H1 (cell line): Measurements from ENCODE around the gene UTRN. TPM values are rescaled to one million over a fixed set of nuclear protein-coding genes. Genes with fewer than 3 reads are reported as not detected.

Experiments
- CTCF ChIA-PET: fragments of 300-600 bp; sonication (Branson Sonifier 250); formaldehyde crosslinking; loops from one replicate; lab custom pipeline; 2021; ENCODE audit not compliant: partially characterized antibody; lab: Charles Lee
- POLR2A ChIA-PET: fragments of 300-600 bp; sonication (Branson Sonifier 250); formaldehyde crosslinking; loops from one replicate; lab custom pipeline; 2021; ENCODE audit warnings: inconsistent platforms; ENCODE audit not compliant: partially characterized antibody; lab: Charles Lee
- DNase-seq, 2 experiments: peaks; one replicate each; pipeline versions ENCODE4 v3.0.0 to v3.0.0-alpha.2; 2010 to 2022; ENCODE audit warnings: low spot score in 2 of 2, low read depth in 1 of 2, mixed read lengths in 1 of 2
- FAIRE-seq: peaks from 2 replicates; lab custom pipeline; 2011; peaks lifted over from hg19 to GRCh38; lab: Jason Lieb, UNC
- H2AFZ ChIP-seq: 2 replicates; pipeline ENCODE4 v1.8.1; 2012; ENCODE audit warnings: low read length, inconsistent platforms
- H2AK5ac ChIP-seq: 2 replicates; pipeline ENCODE4 v1.6.1; 2013; ENCODE audit warnings: low read depth, low read length
- H2BK120ac ChIP-seq: replicated peaks from 2 replicates; pipeline ENCODE3; 2013; ENCODE audit warnings: low read depth, low read length, inconsistent platforms
- H2BK12ac ChIP-seq: 2 replicates; pipeline ENCODE4 v1.6.1; 2013; ENCODE audit warnings: low read depth, low read length
- H2BK15ac ChIP-seq: 2 replicates; pipeline ENCODE4 v1.6.1; 2013; ENCODE audit warnings: low read length
- H2BK20ac ChIP-seq: 2 replicates; pipeline ENCODE4 v1.6.1; 2013; ENCODE audit warnings: low read length
- H2BK5ac ChIP-seq: 2 replicates; pipeline ENCODE4 v1.6.1; 2013; ENCODE audit warnings: low read depth, low read length
- H3K14ac ChIP-seq: 2 replicates; pipeline ENCODE4 v1.6.1; 2013; ENCODE audit warnings: inconsistent platforms; ENCODE audit not compliant: insufficient read length
- H3K18ac ChIP-seq: 2 replicates; pipeline ENCODE4 v1.6.1; 2013; ENCODE audit warnings: low read length; ENCODE audit errors: extremely low read depth
- H3K23ac ChIP-seq: 2 replicates; pipeline ENCODE4 v1.6.1; 2013; ENCODE audit warnings: inconsistent platforms; ENCODE audit not compliant: insufficient read length
- H3K23me2 ChIP-seq: 2 replicates; pipeline ENCODE4 v1.6.1; 2013; ENCODE audit warnings: low read depth, low read length
- H3K27ac ChIP-seq: 2 replicates; pipeline ENCODE4 v1.6.1; 2011; ENCODE audit warnings: low read depth, low read length, inconsistent platforms
- H3K27me3 ChIP-seq, 4 experiments: replicated peaks in 1 of 4; 1 replicate in 1 of 4; 2 replicates in 3 of 4; pipeline versions ENCODE4 v1.6.1 to v1.8.1; 2011 to 2013; ENCODE audit warnings: low read length in 3 of 4, mild to moderate bottlenecking in 3 of 4, inconsistent platforms in 2 of 4, mixed read lengths in 2 of 4, moderate library complexity in 1 of 4; ENCODE audit not compliant: control insufficient read depth in 3 of 4, insufficient read depth in 3 of 4; ENCODE audit errors: extremely low read depth in 1 of 4
- H3K36me3 ChIP-seq, 4 experiments: 2 replicates each; pipeline versions ENCODE4 v1.6.1 to v1.8.1; 2011 to 2013; ENCODE audit warnings: mild to moderate bottlenecking in 4 of 4, low read length in 3 of 4, moderate library complexity in 2 of 4, control low read depth in 1 of 4, inconsistent platforms in 1 of 4; ENCODE audit not compliant: insufficient read depth in 4 of 4, control insufficient read depth in 2 of 4
- H3K4ac ChIP-seq: replicated peaks from 2 replicates; pipeline ENCODE3; 2013; ENCODE audit warnings: low read length, low read depth, mixed read lengths, inconsistent platforms; ENCODE audit not compliant: insufficient read length
- H3K4me1 ChIP-seq, 4 experiments: replicated peaks in 1 of 4; 1 replicate in 1 of 4; 2 replicates in 3 of 4; pipeline versions ENCODE4 v1.6.1 to v1.8.1; 2011 to 2013; ENCODE audit warnings: low read length in 3 of 4, inconsistent platforms in 2 of 4, mixed read lengths in 1 of 4; ENCODE audit not compliant: insufficient read depth in 4 of 4, control insufficient read depth in 3 of 4
- H3K4me2 ChIP-seq, 2 experiments: 2 replicates each; pipeline versions ENCODE4 v1.6.1 to v1.8.1; 2011 to 2013; ENCODE audit warnings: low read depth in 2 of 2, low read length in 2 of 2, control low read depth in 1 of 2, inconsistent platforms in 1 of 2, mild to moderate bottlenecking in 1 of 2; ENCODE audit not compliant: insufficient read depth in 1 of 2
- H3K4me3 ChIP-seq, 4 experiments: fragments of 200-600, 300-600 bp in 1 of 4; sonication (generic), shearing (Covaris generic), sonication (Bioruptor Twin) in 1 of 4; 2 replicates each; pipeline versions ENCODE4 v1.5.1 to v1.8.1; 2011 to 2016; ENCODE audit warnings: low read length in 4 of 4, low read depth in 3 of 4, control low read depth in 2 of 4, inconsistent platforms in 2 of 4, mild to moderate bottlenecking in 2 of 4, mixed read lengths in 1 of 4, moderate library complexity in 1 of 4; ENCODE audit not compliant: insufficient read depth in 2 of 4; ENCODE audit errors: extremely low read depth in 1 of 4
- H3K56ac ChIP-seq: replicated peaks from 2 replicates; pipeline ENCODE3; 2013; ENCODE audit warnings: low read depth, mild to moderate bottlenecking, mixed read lengths, low read length, inconsistent platforms; ENCODE audit not compliant: insufficient read length
- H3K79me1 ChIP-seq: 2 replicates; pipeline ENCODE4 v1.6.1; 2013; ENCODE audit warnings: low read depth, low read length, control low read depth
- H3K79me2 ChIP-seq, 2 experiments: 2 replicates each; pipeline versions ENCODE4 v1.6.1 to v1.8.1; 2012 to 2013; ENCODE audit warnings: low read length in 2 of 2, mild to moderate bottlenecking in 2 of 2, inconsistent platforms in 1 of 2; ENCODE audit not compliant: insufficient read depth in 2 of 2, control insufficient read depth in 1 of 2
- H3K9ac ChIP-seq, 4 experiments: replicated peaks in 1 of 4; 1 replicate in 1 of 4; 2 replicates in 3 of 4; pipeline versions ENCODE4 v1.6.1 to v1.8.1; 2011 to 2013; ENCODE audit warnings: low read depth in 3 of 4, low read length in 3 of 4, control low read depth in 2 of 4, mild to moderate bottlenecking in 2 of 4, moderate library complexity in 2 of 4, inconsistent platforms in 1 of 4; ENCODE audit errors: extremely low read depth in 1 of 4
- H3K9me3 ChIP-seq, 2 experiments: 2 replicates each; pipeline versions ENCODE4 v1.6.1 to v1.8.1; 2012 to 2013; ENCODE audit warnings: mild to moderate bottlenecking in 2 of 2, moderate library complexity in 2 of 2, control low read depth in 1 of 2, inconsistent platforms in 1 of 2, low read depth in 1 of 2, low read length in 1 of 2, mixed read lengths in 1 of 2; ENCODE audit not compliant: insufficient read depth in 2 of 2
- H4K20me1 ChIP-seq, 2 experiments: replicated peaks in 1 of 2; 2 replicates each; pipeline versions ENCODE3 to v1.8.1; 2011 to 2013; ENCODE audit warnings: inconsistent platforms in 2 of 2, low read length in 2 of 2, mild to moderate bottlenecking in 1 of 2; ENCODE audit not compliant: insufficient read depth in 2 of 2, control insufficient read depth in 1 of 2
- H4K5ac ChIP-seq: 2 replicates; pipeline ENCODE4 v1.6.1; 2013; ENCODE audit warnings: low read length, low read depth, mixed read lengths, inconsistent platforms; ENCODE audit not compliant: insufficient read length
- H4K8ac ChIP-seq: 2 replicates; pipeline ENCODE4 v1.8.0; 2013; ENCODE audit warnings: mild to moderate bottlenecking, moderate library complexity, low read length, inconsistent platforms; ENCODE audit not compliant: insufficient read depth; ENCODE audit errors: extremely low read depth
- H4K91ac ChIP-seq: replicated peaks from 2 replicates; pipeline ENCODE3; 2013; ENCODE audit warnings: low read length, mixed read lengths, inconsistent platforms; ENCODE audit not compliant: insufficient read length
- CHD1 ChIP-seq: IDR thresholded peaks from 2 replicates; pipeline ENCODE4 v1.6.1; 2012; ENCODE audit warnings: low read depth, low read length, improper control_type of control experiment
- CHD2 ChIP-seq: IDR thresholded peaks from 2 replicates; pipeline ENCODE4 v1.6.1; 2012; ENCODE audit warnings: low read length, improper control_type of control experiment
- EGR1 ChIP-seq: IDR thresholded peaks from 2 replicates; pipeline ENCODE4 v1.6.1; 2011; ENCODE audit warnings: low read depth, low read length, borderline replicate concordance
- KDM4A ChIP-seq: IDR thresholded peaks from one replicate; pipeline ENCODE4 v1.7.1; 2012; ENCODE audit warnings: low read depth, mild to moderate bottlenecking, moderate library complexity, low read length, inconsistent platforms; ENCODE audit not compliant: severe bottlenecking
- PHF8 ChIP-seq: fragments of 200-600 bp; sonication (generic); conservative IDR thresholded peaks from 2 replicates; pipeline ENCODE4 v1.7.1; 2012; ENCODE audit warnings: low read depth, mild to moderate bottlenecking, inconsistent platforms, low read length, moderate library complexity
- RBBP5 ChIP-seq: IDR thresholded peaks from 2 replicates; pipeline ENCODE4 v1.7.1; 2012; ENCODE audit warnings: low read depth, mild to moderate bottlenecking, inconsistent platforms, low read length, moderate library complexity, borderline replicate concordance
- RNF2 ChIP-seq: fragments of 200-900, 300-1000 bp; sonication (generic); IDR thresholded peaks from 2 replicates; pipeline ENCODE4 v1.7.1; 2016; ENCODE audit warnings: borderline replicate concordance, low read depth, mild to moderate bottlenecking, antibody characterized with exemption, low read length; ENCODE audit not compliant: poor library complexity, severe bottlenecking; ENCODE audit errors: missing control alignments
- SIN3A ChIP-seq, 2 experiments: IDR thresholded peaks in 1 of 2; conservative IDR thresholded peaks in 1 of 2; 2 replicates each; pipeline ENCODE4 v1.6.1; 2011 to 2012; ENCODE audit warnings: low read length in 2 of 2, improper control_type of control experiment in 1 of 2, low read depth in 1 of 2, mild to moderate bottlenecking in 1 of 2
- WGBS, 2 experiments: shearing (Covaris generic) in 1 of 2; methylation state at CpG; one replicate each; pipeline versions ENCODE4 v1.1.6 to v1.1.7; 2013 to 2015; ENCODE audit warnings: low lambda C conversion rate in 2 of 2, mixed read lengths in 2 of 2, inconsistent platforms in 1 of 2, low coverage in 1 of 2, missing lambda C conversion rate in 1 of 2; ENCODE audit not compliant: insufficient replicate concordance in 2 of 2, insufficient coverage in 1 of 2, insufficient read length in 1 of 2; ENCODE audit errors: extremely low coverage in 1 of 2, missing lambda C conversion rate in 1 of 2; 5-methylcytosine and 5-hydroxymethylcytosine counted together
- polyA plus RNA-seq, 7 experiments: library from polyadenylated mRNA; depleted of rRNA in 3 of 7; stranded (reverse) in 5 of 7; unstranded in 2 of 7; fragments of >200 nt in 5 of 7; fragments of 200-250 nt in 2 of 7; gene quantifications; 1 replicate in 5 of 7; 2 replicates in 1 of 7; 4 replicates in 1 of 7; pipeline versions ENCODE4 v1.2.1 to v1.2.3, GENCODE V29; 2011 to 2013; ENCODE audit warnings: missing spikeins in 2 of 7, mixed read lengths in 2 of 7
- total RNA-seq: library from RNA; stranded (reverse); fragmentation: NEBNext Ultra II Directional; extraction: Animal tissue kit (Norgen Biotek cat#: 25700); gene quantifications from 2 replicates; pipeline ENCODE4 v1.2.1, GENCODE V29; 2021

UTRN gene
- total and polyA plus RNA-seq, 2 of the 8 experiments (the other 6 are each of a cell fraction or from before 2014, with no cell fraction given) = 25.0 to 112 TPM

DNA sequence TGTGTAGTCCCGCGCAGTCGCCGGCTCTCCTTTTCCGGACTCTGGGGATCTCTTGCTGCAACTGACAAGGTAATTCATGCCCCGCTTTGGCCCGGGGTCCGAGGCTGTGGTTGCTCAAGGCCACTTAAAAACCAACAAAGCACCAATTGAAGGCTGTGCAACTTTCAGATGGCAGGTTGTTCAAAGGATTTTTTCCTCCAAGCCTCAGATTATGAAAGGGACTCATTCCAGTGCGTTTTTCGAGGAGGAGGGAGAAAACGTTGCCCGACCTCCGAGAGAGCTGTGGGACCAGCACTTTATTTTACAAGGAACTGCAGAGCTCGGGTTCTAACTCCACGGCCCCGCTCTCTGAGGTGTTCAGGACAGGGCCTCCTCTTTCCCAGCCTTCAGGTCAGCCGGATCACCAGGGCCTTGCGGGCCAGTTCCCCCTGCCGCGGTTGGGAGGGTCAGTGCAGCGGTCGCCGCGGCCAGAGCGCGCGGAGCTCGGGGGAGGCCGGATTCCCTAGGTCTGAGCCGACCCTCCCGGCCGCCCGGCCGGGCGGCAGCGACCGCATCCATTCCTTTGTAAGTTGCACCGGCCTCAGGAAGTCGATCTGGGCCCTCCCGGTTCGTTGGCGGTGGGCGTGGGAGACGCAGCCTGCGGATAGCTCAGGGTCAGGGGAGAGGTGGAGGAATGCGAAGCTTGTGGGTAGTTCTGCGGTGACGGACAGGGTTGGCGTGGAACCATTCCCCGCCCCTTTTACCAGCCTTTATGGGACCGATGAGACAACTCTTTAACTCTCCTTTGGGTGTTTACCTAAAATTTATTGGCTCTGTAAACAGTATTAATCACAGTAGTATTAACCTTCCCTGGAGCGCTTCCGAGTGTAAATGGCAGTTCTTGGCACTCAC, 1.6 kb downstream of the UTRN start:
- WGBS, 2 experiments = 1% methylated on average over 47 of the region's 53 CpGs; no CpG with 5 or more reads in 1 of the 2 experiments
- H2AK5ac ChIP-seq = no peak overlapping the region
- no peak overlapping the region for H4K5ac ChIP-seq
- H3K23me2 ChIP-seq = peaks cover 15% of the 10 kb centered on the region
- no peak overlapping the region for H3K27ac ChIP-seq
- H3K9me3 ChIP-seq = no peaks in the 10 kb centered on the region
- no peak overlapping the region for H3K4ac ChIP-seq
- H3K18ac ChIP-seq = no peak overlapping the region; the same call in 1 of the 2 replicates
- H3K36me3 ChIP-seq = peaks cover 0 to 3% (median 0%) of the 10 kb centered on the region in 4 experiments; a peak in 2 of 8 replicates
- no peaks in the 10 kb centered on the region; a peak in 1 of 7 replicates for H3K27me3 ChIP-seq
- ChIA-PET CTCF (interaction anchor here (1.1 to 2.3 kb wide), 9 partner anchors 17 to 196 kb away, joined by 3 to 9 read pairs (median 4); no protein-coding TSS in a partner anchor), POLR2A (interaction anchor here (0.8 to 1.9 kb wide), 14 partner anchors 9 to 1448 kb away, joined by 3 to 11 read pairs (median 4); partner anchors contain the start of gene EPM2A)
- no peak overlapping the region for H4K91ac ChIP-seq
- peaks cover 0 to 27% of the 10 kb centered on the region in 2 experiments; a peak in 3 of 4 replicates for H3K79me2 ChIP-seq
- peak overlapping the region; percentile 83 to 87 (median 85) for H3K4me3 ChIP-seq
- H2BK5ac ChIP-seq = no peak overlapping the region
- 0 out of 2 replicates have a peak overlapping the region, but pooled peaks have one; percentile 23 for H4K8ac ChIP-seq
- FAIRE-seq (no peak), DNase-seq (peak in 1 of 2 experiments; percentile 76)
- H2BK12ac ChIP-seq = 0 out of 2 replicates have a peak overlapping the region, but pooled peaks have one; percentile 14
- peak overlapping the region; percentile 80 to 82 for H3K4me2 ChIP-seq
- H2BK120ac ChIP-seq = no peak overlapping the region
- H3K23ac ChIP-seq = no peak overlapping the region
- H3K14ac ChIP-seq = no peak overlapping the region
- H3K79me1 ChIP-seq = no peaks in the 10 kb centered on the region; the same call in 1 of the 2 replicates
- H2BK15ac ChIP-seq = no peak overlapping the region
- peak overlapping the region; percentile 21 to 83 (median 63); a peak in 6 of 7 replicates for H3K9ac ChIP-seq
- peaks cover 0 to 1% of the 10 kb centered on the region in 2 experiments for H4K20me1 ChIP-seq
- H2BK20ac ChIP-seq = no peak overlapping the region
- H2AFZ ChIP-seq = no peak overlapping the region
- H3K56ac ChIP-seq = peak overlapping the region; percentile 71
- peaks cover 0 to 5% (median under 1%) of the 10 kb centered on the region in 4 experiments; a peak in 1 of 7 replicates for H3K4me1 ChIP-seq
- TF ChIP-seq RBBP5 = peak; percentile 77; the same call in 1 of the 2 replicates
- peak; percentile 33 to 51; a peak in 1 of 4 replicates for TF ChIP-seq SIN3A (conservative IDR thresholded peaks at IDR 0.05 in 1 of 2, IDR thresholded peaks at IDR 0.05 in 1 of 2; ENCODE audit: low read depth in 1 of 2, low read length in 2 of 2)
- peak; percentile 34; the same call in 1 of the 2 replicates for TF ChIP-seq EGR1
- TF ChIP-seq PHF8 = peak; percentile 30; the same call in 1 of the 2 replicates
- TF ChIP-seq RNF2 = peak; percentile 34
- TF ChIP-seq KDM4A = peak; percentile 42
- 0 out of 2 replicates have a peak, but pooled peaks have one; percentile 17 for TF ChIP-seq CHD2
- TF ChIP-seq CHD1 = no peak
